NCI-H187 (cell line): ENCODE results near the gene PAQR4.

ENCODE experiments used
- DNase-seq, 2 experiments: peaks; one replicate each; lab custom pipeline; 2025; lab: John Stamatoyannopoulos, UW

Gene PAQR4

DNA sequence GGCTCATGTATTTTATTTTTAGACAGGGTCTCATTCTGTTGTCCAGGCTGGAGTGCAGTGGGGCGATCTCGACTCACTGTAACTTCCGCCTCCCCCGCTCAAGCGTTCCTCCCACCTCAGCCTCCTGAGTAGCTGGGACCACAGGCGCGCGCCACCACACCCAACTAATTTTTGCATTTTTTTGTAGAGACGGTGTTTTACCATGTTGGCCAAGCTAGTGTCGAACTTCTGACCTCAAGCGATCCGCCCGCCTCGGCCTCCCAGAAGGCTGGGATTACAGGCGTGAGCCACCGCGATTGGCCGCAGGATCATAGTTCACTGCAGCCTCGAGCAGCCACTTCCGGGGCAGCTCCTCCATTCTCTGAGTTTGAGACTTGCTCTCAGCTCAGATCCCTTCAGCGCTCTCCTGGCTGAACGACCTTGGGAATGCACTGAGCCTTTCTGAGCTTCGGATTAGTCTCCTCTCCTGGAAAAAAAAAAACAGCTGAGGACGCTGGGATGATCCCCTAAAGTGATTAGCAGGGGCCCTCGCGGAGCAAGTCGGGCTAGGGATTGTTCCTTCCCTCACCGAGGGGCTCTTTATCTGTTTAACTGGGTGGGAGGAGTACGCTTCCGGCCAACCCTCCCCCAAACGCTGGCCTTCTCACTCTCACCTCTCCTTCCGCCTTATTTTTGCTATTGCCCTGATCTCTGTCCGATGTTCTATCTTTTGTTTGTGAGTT, 12.2 kb downstream of the PAQR4 start:
- DNase-seq: no peak

GRCh38 chr16:2981899-2982250, 12.7 kb downstream of the PAQR4 start:
- DNase-seq: no peak

DNA sequence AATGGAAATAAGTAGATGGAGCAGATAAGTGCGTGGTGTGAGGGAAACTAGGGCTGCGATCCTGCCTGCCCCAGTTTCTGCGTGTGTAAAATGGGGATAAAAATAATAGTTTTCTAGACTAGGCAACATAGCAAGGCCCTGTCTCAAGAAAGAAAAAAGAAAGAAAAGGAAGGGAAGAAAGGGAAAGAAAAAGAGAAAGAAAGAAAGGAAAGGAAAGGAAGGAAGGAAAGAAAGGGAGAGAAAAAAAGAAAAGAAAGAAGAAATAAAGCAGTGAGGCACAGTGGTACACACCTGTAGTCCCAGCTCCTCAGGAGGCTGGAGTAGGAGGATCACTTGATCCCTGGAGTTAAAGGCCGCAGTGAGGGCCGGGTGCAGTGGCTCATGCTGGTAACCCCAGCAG, 13.3 kb downstream of the PAQR4 start:
- no peak for DNase-seq

- DNase-seq: peak; percentile 84 to 85
Measured at GRCh38 chr16:2983706-2984136, 14.6 kb downstream of the PAQR4 start.

GRCh38 chr16:2985462-2985861, 16.3 kb downstream of the PAQR4 start:
- no peak for DNase-seq

- no peak for DNase-seq
Measured at GRCh38 chr16:2985893-2986355, 16.8 kb downstream of the PAQR4 start.

DNA sequence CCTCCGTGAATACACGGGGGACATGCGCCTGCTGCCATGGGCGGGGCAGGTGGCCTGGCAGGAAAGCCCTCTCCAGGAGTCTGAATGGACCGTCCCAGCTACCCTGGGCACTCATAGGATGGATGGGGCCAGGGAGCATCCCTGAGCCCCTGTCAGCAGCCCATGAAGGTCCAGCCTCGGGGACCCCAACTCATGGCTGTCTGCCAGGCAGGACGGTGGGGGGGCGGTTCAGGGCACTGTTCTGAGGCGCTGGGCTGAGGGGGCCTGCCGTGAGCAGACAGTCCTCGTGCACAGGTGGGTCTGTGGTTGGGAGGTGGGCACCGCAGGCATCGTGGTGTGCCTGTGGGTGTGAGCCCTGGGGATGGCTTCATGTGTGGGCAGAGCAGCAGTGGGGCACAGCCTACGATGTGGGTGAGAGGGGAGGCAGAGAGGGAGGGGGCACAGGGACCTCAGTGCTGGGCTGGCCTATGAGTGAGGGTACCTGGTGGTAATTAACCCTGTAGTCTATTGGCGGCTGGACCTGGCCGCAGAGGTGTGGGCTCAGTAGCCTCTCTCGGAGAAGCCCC, 17.6 kb downstream of the PAQR4 start:
- no peak for DNase-seq

GRCh38 chr16:2987286-2987685, 18.1 kb downstream of the PAQR4 start:
- DNase-seq: no peak

DNA sequence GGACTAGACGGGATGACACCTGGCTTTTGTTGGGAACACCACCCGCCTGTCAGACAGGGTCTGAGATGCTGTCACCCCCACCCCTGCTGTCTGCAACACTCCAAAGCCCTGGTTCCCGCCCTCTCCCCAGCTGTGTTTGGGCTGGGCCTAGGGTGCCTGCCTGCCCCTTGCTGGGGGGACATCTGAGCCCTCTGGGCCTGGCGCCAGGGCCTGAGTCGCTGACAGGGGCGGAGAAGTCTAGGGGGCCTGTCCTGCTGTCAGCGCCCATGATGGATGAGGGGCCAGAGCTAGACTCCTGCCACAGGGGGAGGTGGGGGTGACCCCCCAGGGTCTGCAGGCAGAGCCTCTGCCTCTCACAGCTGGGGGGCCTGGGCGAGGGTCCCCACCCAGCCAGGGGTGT, 18.7 kb downstream of the PAQR4 start:
- no peak for DNase-seq

GRCh38 chr16:2988590-2989099, 19.5 kb downstream of the PAQR4 start:
- no peak for DNase-seq

GRCh38 chr16:2990891-2991290, 21.7 kb downstream of the PAQR4 start:
- DNase-seq: no peak

DNA sequence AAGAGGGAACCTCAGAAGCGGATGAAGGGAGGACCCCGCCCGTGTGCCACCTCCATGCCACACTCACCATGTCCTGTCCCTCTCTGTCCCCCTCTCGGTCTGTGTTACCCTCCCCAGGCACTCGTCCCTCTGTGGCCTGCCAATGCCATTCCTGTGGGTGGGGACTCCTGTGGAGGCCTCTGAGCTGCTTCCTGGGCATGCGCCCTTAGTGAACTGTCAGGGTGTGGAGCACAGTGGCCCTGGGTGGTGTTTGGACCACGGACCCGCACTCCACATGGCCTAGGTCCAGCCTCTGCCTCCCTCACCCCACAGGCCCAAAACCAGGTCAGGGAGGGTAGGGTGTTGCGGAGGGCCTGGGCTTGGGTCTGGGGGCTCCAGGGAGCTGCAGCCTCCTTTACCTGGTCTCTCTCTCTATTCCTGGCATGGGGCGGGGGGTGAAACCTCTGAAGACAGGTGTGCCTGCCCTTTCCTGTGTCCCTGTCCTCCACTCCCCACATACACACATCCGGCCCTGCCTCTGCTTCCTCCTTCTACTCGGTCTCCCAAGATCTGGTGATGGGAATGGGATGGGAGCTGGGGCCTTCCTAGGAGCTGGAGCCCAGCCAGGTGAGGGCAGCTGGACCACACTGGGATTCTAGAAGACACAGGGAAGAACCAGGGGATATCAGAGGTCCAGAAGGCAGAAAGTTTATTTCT, 22.6 kb downstream of the PAQR4 start:
- no peak for DNase-seq

GRCh38 chr16:2992383-2993081, 23.4 kb downstream of the PAQR4 start:
- DNase-seq: no peak

DNA sequence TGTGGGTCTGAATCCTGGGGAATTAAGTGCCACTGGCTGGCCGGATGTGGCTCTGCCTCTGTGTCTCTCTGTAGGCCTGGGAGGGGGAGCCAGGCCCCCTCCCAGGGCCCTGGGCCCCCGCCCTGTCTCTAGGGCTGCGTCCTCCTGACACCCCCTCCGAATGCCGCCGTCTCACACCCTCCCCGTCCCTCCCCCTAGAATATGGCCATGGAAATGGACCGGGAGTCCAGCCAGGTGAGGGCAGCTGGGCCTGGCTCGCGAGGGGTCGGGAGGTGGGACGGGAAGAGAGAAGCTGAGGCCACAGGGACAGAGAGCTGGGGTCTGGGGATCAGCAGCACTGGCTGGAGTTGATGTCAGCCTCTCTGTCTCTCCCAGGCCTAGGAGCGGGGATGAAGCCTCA, 27.1 kb downstream of the PAQR4 start:
- no peak for DNase-seq

GRCh38 chr16:2999929-3000328, 30.8 kb downstream of the PAQR4 start:
- no peak for DNase-seq

DNA sequence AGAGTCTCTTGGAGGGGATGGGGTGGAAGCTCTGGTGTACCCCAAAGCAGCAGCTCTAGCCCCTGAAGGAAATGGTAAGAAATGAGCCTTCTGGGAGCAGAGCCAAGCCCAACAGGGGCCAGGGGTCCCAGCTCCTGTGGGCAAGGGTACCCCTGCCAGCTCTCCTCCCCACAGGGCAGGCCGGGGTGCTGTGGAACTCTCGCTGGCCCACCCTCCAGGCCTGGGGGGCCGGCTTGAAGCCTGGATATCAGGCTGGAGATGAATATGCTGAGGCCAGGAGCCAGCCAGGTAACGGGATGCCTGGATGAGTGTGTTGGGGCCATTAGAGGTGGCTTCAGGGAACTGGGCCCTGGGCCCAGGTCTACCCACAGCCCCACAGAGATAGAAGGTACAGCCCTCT, 31.4 kb downstream of the PAQR4 start:
- DNase-seq: no peak

DNA sequence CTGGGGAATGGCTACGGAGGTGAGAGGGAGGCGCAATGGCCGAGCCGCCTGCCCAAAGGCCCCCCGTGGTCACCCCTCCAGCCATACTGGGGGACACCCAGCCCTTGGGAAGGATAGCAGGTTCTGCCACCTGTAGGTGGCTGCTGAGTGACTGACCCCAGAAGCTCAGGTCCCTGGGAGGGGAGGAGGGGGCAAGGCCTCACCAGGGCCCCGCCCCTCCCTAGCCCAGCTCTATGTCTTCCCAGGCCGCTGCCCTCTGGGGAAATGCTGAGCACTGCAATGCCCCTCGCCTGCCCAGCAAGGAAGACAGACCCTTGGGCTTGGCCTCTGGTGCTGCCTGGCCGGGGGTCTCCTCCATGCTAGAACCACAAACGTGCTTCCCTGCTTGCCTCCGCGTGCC, 32.2 kb downstream of the PAQR4 start:
- DNase-seq: no peak

DNA sequence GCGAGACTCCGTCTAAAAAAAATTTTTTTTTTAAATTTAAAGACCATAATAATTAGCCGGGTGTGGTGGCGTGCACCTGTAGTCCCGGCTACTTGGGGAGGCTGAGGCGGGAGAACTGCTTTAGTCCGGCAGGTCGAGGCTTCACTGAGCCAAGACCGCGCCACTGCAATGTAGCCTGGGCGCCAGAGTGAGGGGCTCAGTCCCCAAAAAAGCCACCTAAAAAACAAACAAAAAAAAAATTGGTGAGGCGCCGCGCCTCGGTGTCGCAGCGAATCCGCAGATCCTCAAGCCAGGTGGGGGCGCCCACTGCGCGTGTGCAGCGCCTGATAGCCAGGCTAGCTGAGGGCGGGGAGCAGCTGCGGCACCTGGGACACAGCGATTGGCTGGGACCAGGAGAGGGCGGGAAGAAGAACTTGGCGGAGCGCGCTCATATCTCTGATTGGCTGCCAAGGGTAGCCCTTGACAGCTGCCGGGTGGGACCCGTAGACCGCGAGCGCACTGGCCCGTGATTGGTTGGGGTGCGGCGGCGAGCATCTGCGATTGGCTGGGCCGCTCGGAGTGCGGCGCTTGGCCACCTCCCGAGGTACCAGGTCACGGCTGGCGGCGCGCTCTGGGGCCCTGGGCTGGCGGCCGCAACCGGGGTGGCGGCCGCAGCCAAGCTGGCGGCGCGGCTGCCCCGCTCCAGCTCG, 34.6 kb downstream of the PAQR4 start:
- DNase-seq: peak; percentile 99 to 100

GRCh38 chr16:3004319-3004718, 35.2 kb downstream of the PAQR4 start:
- DNase-seq: no peak

- no peak for DNase-seq
Measured at GRCh38 chr16:3004781-3005284, 35.7 kb downstream of the PAQR4 start.

GRCh38 chr16:3007059-3007956, 38.2 kb downstream of the PAQR4 start:
- DNase-seq: no peak
